H1 (cell line): ENCODE data around the gene HNRNPAB. TPM values are rescaled to one million over a fixed set of nuclear protein-coding genes. Genes with fewer than 3 reads are reported as not detected.

ENCODE experiments used
- CTCF ChIA-PET: fragments of 300-600 bp; sonication (Branson Sonifier 250); formaldehyde crosslinking; loops from one replicate; lab custom pipeline; 2021; ENCODE audit not compliant: partially characterized antibody; lab: Charles Lee
- POLR2A ChIA-PET: fragments of 300-600 bp; sonication (Branson Sonifier 250); formaldehyde crosslinking; loops from one replicate; lab custom pipeline; 2021; ENCODE audit warnings: inconsistent platforms; ENCODE audit not compliant: partially characterized antibody; lab: Charles Lee
- DNase-seq, 2 experiments: peaks; one replicate each; pipeline versions ENCODE4 v3.0.0 to v3.0.0-alpha.2; 2010 to 2022; ENCODE audit warnings: low spot score in 2 of 2, low read depth in 1 of 2, mixed read lengths in 1 of 2
- FAIRE-seq: peaks from 2 replicates; lab custom pipeline; 2011; peaks lifted over from hg19 to GRCh38; lab: Jason Lieb, UNC
- H2AFZ ChIP-seq: 2 replicates; pipeline ENCODE4 v1.8.1; 2012; ENCODE audit warnings: low read length, inconsistent platforms
- H2AK5ac ChIP-seq: 2 replicates; pipeline ENCODE4 v1.6.1; 2013; ENCODE audit warnings: low read depth, low read length
- H2BK120ac ChIP-seq: replicated peaks from 2 replicates; pipeline ENCODE3; 2013; ENCODE audit warnings: low read depth, low read length, inconsistent platforms
- H2BK12ac ChIP-seq: 2 replicates; pipeline ENCODE4 v1.6.1; 2013; ENCODE audit warnings: low read depth, low read length
- H2BK15ac ChIP-seq: 2 replicates; pipeline ENCODE4 v1.6.1; 2013; ENCODE audit warnings: low read length
- H2BK20ac ChIP-seq: 2 replicates; pipeline ENCODE4 v1.6.1; 2013; ENCODE audit warnings: low read length
- H2BK5ac ChIP-seq: 2 replicates; pipeline ENCODE4 v1.6.1; 2013; ENCODE audit warnings: low read depth, low read length
- H3K14ac ChIP-seq: 2 replicates; pipeline ENCODE4 v1.6.1; 2013; ENCODE audit warnings: inconsistent platforms; ENCODE audit not compliant: insufficient read length
- H3K18ac ChIP-seq: 2 replicates; pipeline ENCODE4 v1.6.1; 2013; ENCODE audit warnings: low read length; ENCODE audit errors: extremely low read depth
- H3K23ac ChIP-seq: 2 replicates; pipeline ENCODE4 v1.6.1; 2013; ENCODE audit warnings: inconsistent platforms; ENCODE audit not compliant: insufficient read length
- H3K23me2 ChIP-seq: 2 replicates; pipeline ENCODE4 v1.6.1; 2013; ENCODE audit warnings: low read depth, low read length
- H3K27ac ChIP-seq: 2 replicates; pipeline ENCODE4 v1.6.1; 2011; ENCODE audit warnings: low read depth, low read length, inconsistent platforms
- H3K27me3 ChIP-seq, 4 experiments: replicated peaks in 1 of 4; 1 replicate in 1 of 4; 2 replicates in 3 of 4; pipeline versions ENCODE4 v1.6.1 to v1.8.1; 2011 to 2013; ENCODE audit warnings: low read length in 3 of 4, mild to moderate bottlenecking in 3 of 4, inconsistent platforms in 2 of 4, mixed read lengths in 2 of 4, moderate library complexity in 1 of 4; ENCODE audit not compliant: control insufficient read depth in 3 of 4, insufficient read depth in 3 of 4; ENCODE audit errors: extremely low read depth in 1 of 4
- H3K36me3 ChIP-seq, 4 experiments: 2 replicates each; pipeline versions ENCODE4 v1.6.1 to v1.8.1; 2011 to 2013; ENCODE audit warnings: mild to moderate bottlenecking in 4 of 4, low read length in 3 of 4, moderate library complexity in 2 of 4, control low read depth in 1 of 4, inconsistent platforms in 1 of 4; ENCODE audit not compliant: insufficient read depth in 4 of 4, control insufficient read depth in 2 of 4
- H3K4ac ChIP-seq: replicated peaks from 2 replicates; pipeline ENCODE3; 2013; ENCODE audit warnings: low read length, low read depth, mixed read lengths, inconsistent platforms; ENCODE audit not compliant: insufficient read length
- H3K4me1 ChIP-seq, 4 experiments: replicated peaks in 1 of 4; 1 replicate in 1 of 4; 2 replicates in 3 of 4; pipeline versions ENCODE4 v1.6.1 to v1.8.1; 2011 to 2013; ENCODE audit warnings: low read length in 3 of 4, inconsistent platforms in 2 of 4, mixed read lengths in 1 of 4; ENCODE audit not compliant: insufficient read depth in 4 of 4, control insufficient read depth in 3 of 4
- H3K4me2 ChIP-seq, 2 experiments: 2 replicates each; pipeline versions ENCODE4 v1.6.1 to v1.8.1; 2011 to 2013; ENCODE audit warnings: low read depth in 2 of 2, low read length in 2 of 2, control low read depth in 1 of 2, inconsistent platforms in 1 of 2, mild to moderate bottlenecking in 1 of 2; ENCODE audit not compliant: insufficient read depth in 1 of 2
- H3K4me3 ChIP-seq, 4 experiments: fragments of 200-600, 300-600 bp in 1 of 4; sonication (generic), shearing (Covaris generic), sonication (Bioruptor Twin) in 1 of 4; 2 replicates each; pipeline versions ENCODE4 v1.5.1 to v1.8.1; 2011 to 2016; ENCODE audit warnings: low read length in 4 of 4, low read depth in 3 of 4, control low read depth in 2 of 4, inconsistent platforms in 2 of 4, mild to moderate bottlenecking in 2 of 4, mixed read lengths in 1 of 4, moderate library complexity in 1 of 4; ENCODE audit not compliant: insufficient read depth in 2 of 4; ENCODE audit errors: extremely low read depth in 1 of 4
- H3K56ac ChIP-seq: replicated peaks from 2 replicates; pipeline ENCODE3; 2013; ENCODE audit warnings: low read depth, mild to moderate bottlenecking, mixed read lengths, low read length, inconsistent platforms; ENCODE audit not compliant: insufficient read length
- H3K79me1 ChIP-seq: 2 replicates; pipeline ENCODE4 v1.6.1; 2013; ENCODE audit warnings: low read depth, low read length, control low read depth
- H3K79me2 ChIP-seq, 2 experiments: 2 replicates each; pipeline versions ENCODE4 v1.6.1 to v1.8.1; 2012 to 2013; ENCODE audit warnings: low read length in 2 of 2, mild to moderate bottlenecking in 2 of 2, inconsistent platforms in 1 of 2; ENCODE audit not compliant: insufficient read depth in 2 of 2, control insufficient read depth in 1 of 2
- H3K9ac ChIP-seq, 4 experiments: replicated peaks in 1 of 4; 1 replicate in 1 of 4; 2 replicates in 3 of 4; pipeline versions ENCODE4 v1.6.1 to v1.8.1; 2011 to 2013; ENCODE audit warnings: low read depth in 3 of 4, low read length in 3 of 4, control low read depth in 2 of 4, mild to moderate bottlenecking in 2 of 4, moderate library complexity in 2 of 4, inconsistent platforms in 1 of 4; ENCODE audit errors: extremely low read depth in 1 of 4
- H3K9me3 ChIP-seq, 2 experiments: 2 replicates each; pipeline versions ENCODE4 v1.6.1 to v1.8.1; 2012 to 2013; ENCODE audit warnings: mild to moderate bottlenecking in 2 of 2, moderate library complexity in 2 of 2, control low read depth in 1 of 2, inconsistent platforms in 1 of 2, low read depth in 1 of 2, low read length in 1 of 2, mixed read lengths in 1 of 2; ENCODE audit not compliant: insufficient read depth in 2 of 2
- H4K20me1 ChIP-seq, 2 experiments: replicated peaks in 1 of 2; 2 replicates each; pipeline versions ENCODE3 to v1.8.1; 2011 to 2013; ENCODE audit warnings: inconsistent platforms in 2 of 2, low read length in 2 of 2, mild to moderate bottlenecking in 1 of 2; ENCODE audit not compliant: insufficient read depth in 2 of 2, control insufficient read depth in 1 of 2
- H4K5ac ChIP-seq: 2 replicates; pipeline ENCODE4 v1.6.1; 2013; ENCODE audit warnings: low read length, low read depth, mixed read lengths, inconsistent platforms; ENCODE audit not compliant: insufficient read length
- H4K8ac ChIP-seq: 2 replicates; pipeline ENCODE4 v1.8.0; 2013; ENCODE audit warnings: mild to moderate bottlenecking, moderate library complexity, low read length, inconsistent platforms; ENCODE audit not compliant: insufficient read depth; ENCODE audit errors: extremely low read depth
- H4K91ac ChIP-seq: replicated peaks from 2 replicates; pipeline ENCODE3; 2013; ENCODE audit warnings: low read length, mixed read lengths, inconsistent platforms; ENCODE audit not compliant: insufficient read length
- CBX8 ChIP-seq: fragments of 300-800, 300-1000 bp; sonication (generic); IDR thresholded peaks from 2 replicates; pipeline ENCODE4 v1.7.1; 2016; ENCODE audit warnings: low read depth, low read length, borderline replicate concordance
- E2F6 ChIP-seq: IDR thresholded peaks from 2 replicates; pipeline ENCODE4 v1.6.1; 2012; ENCODE audit warnings: inconsistent platforms
- EP300 ChIP-seq, 2 experiments: IDR thresholded peaks; 1 replicate in 1 of 2; 2 replicates in 1 of 2; pipeline ENCODE4 v1.6.1; 2011 to 2012; ENCODE audit warnings: low read depth in 2 of 2, low read length in 2 of 2, mild to moderate bottlenecking in 2 of 2, borderline replicate concordance in 1 of 2, inconsistent platforms in 1 of 2, moderate library complexity in 1 of 2
- FOSL1 ChIP-seq: IDR thresholded peaks from 2 replicates; pipeline ENCODE4 v1.6.1; 2011; ENCODE audit warnings: mild to moderate bottlenecking, low read depth, low read length, moderate library complexity; ENCODE audit not compliant: insufficient read depth
- KDM1A ChIP-seq: fragments of 200-600, 300-600 bp; sonication (generic); IDR thresholded peaks from 2 replicates; pipeline ENCODE4 v1.7.1; 2016; ENCODE audit warnings: mild to moderate bottlenecking, low read length, borderline replicate concordance
- POLR2AphosphoS5 ChIP-seq: IDR thresholded peaks from 2 replicates; pipeline ENCODE4 v1.6.1; 2011; ENCODE audit warnings: low read depth, low read length
- RBBP5 ChIP-seq: IDR thresholded peaks from 2 replicates; pipeline ENCODE4 v1.7.1; 2012; ENCODE audit warnings: low read depth, mild to moderate bottlenecking, inconsistent platforms, low read length, moderate library complexity, borderline replicate concordance
- SIX5 ChIP-seq: IDR thresholded peaks from 2 replicates; pipeline ENCODE4 v1.6.1; 2011; ENCODE audit warnings: mild to moderate bottlenecking, low read depth, low read length
- SP2 ChIP-seq: IDR thresholded peaks from 2 replicates; pipeline ENCODE4 v1.6.1; 2012; ENCODE audit warnings: mild to moderate bottlenecking, low read length, inconsistent platforms
- SUZ12 ChIP-seq: fragments of 200-600 bp; sonication (generic); IDR thresholded peaks from 2 replicates; pipeline ENCODE4 v1.6.1; 2012; ENCODE audit warnings: mild to moderate bottlenecking, inconsistent platforms, low read length, moderate library complexity, mixed read lengths
- TAF1 ChIP-seq: IDR thresholded peaks from 2 replicates; pipeline ENCODE4 v1.6.1; 2011; ENCODE audit warnings: mild to moderate bottlenecking, low read depth, low read length
- WGBS, 2 experiments: shearing (Covaris generic) in 1 of 2; methylation state at CpG; one replicate each; pipeline versions ENCODE4 v1.1.6 to v1.1.7; 2013 to 2015; ENCODE audit warnings: low lambda C conversion rate in 2 of 2, mixed read lengths in 2 of 2, inconsistent platforms in 1 of 2, low coverage in 1 of 2, missing lambda C conversion rate in 1 of 2; ENCODE audit not compliant: insufficient replicate concordance in 2 of 2, insufficient coverage in 1 of 2, insufficient read length in 1 of 2; ENCODE audit errors: extremely low coverage in 1 of 2, missing lambda C conversion rate in 1 of 2; 5-methylcytosine and 5-hydroxymethylcytosine counted together
- polyA plus RNA-seq, 7 experiments: library from polyadenylated mRNA; depleted of rRNA in 3 of 7; stranded (reverse) in 5 of 7; unstranded in 2 of 7; fragments of >200 nt in 5 of 7; fragments of 200-250 nt in 2 of 7; gene quantifications; 1 replicate in 5 of 7; 2 replicates in 1 of 7; 4 replicates in 1 of 7; pipeline versions ENCODE4 v1.2.1 to v1.2.3, GENCODE V29; 2011 to 2013; ENCODE audit warnings: missing spikeins in 2 of 7, mixed read lengths in 2 of 7
- total RNA-seq: library from RNA; stranded (reverse); fragmentation: NEBNext Ultra II Directional; extraction: Animal tissue kit (Norgen Biotek cat#: 25700); gene quantifications from 2 replicates; pipeline ENCODE4 v1.2.1, GENCODE V29; 2021

Gene HNRNPAB
- total and polyA plus RNA-seq, 2 of the 8 experiments (the other 6 are each of a cell fraction or from before 2014, with no cell fraction given): 373 to 563 TPM

- ChIA-PET CTCF (interaction anchor here (0.8 to 2.9 kb wide), 8 partner anchors 9 to 59 kb away, joined by 3 to 16 read pairs (median 3); partner anchors contain the start of gene NHP2), POLR2A (interaction anchor here (2.3 to 38.5 kb wide), 4 partner anchors 3 to 47 kb away, joined by 6 to 985 read pairs (median 498); partner anchors contain the start of genes GMCL2, HNRNPAB and NHP2)
- Histone ChIP-seq H3K56ac (no peak overlapping the region), H2BK15ac (no peak overlapping the region), H2BK120ac (no peak overlapping the region), H4K5ac (no peak overlapping the region), H3K36me3 (no peaks in the 10 kb centered on the region), H3K9ac (no peak overlapping the region), H3K23ac (no peak overlapping the region), H2BK12ac (no peak overlapping the region), H3K4ac (no peak overlapping the region), H4K91ac (no peak overlapping the region), H3K9me3 (no peaks in the 10 kb centered on the region), H2AK5ac (no peak overlapping the region), H3K79me1 (no peaks in the 10 kb centered on the region), H3K79me2 (peaks cover 4 to 5% of the 10 kb centered on the region in 2 experiments; a peak in 3 of 4 replicates), H4K20me1 (no peaks in the 10 kb centered on the region), H2BK20ac (peak overlapping the region; percentile 61; the same call in 1 of the 2 replicates), H3K18ac (no peak overlapping the region), H3K14ac (no peak overlapping the region), H2AFZ (no peak overlapping the region), H3K4me3 (no peak overlapping the region), H3K27ac (no peak overlapping the region), H2BK5ac (no peak overlapping the region), H3K4me1 (peaks cover 0 to 1% (median under 1%) of the 10 kb centered on the region in 4 experiments; a peak in 3 of 7 replicates), H4K8ac (no peak overlapping the region), H3K4me2 (no peak overlapping the region), H3K27me3 (no peaks in the 10 kb centered on the region), H3K23me2 (0 out of 2 replicates have a peak, but pooled peaks cover 2% of the 10 kb centered on the region)
- no peak for FAIRE-seq
- no peak for DNase-seq
- WGBS, 2 experiments: 93% methylated on average over 12 of the region's 12 CpGs; no CpG with 5 or more reads in 1 of the 2 experiments
- TF ChIP-seq POLR2AphosphoS5 (no peak), E2F6 (no peak), CBX8 (no peak), RBBP5 (no peak), FOSL1 (no peak), SUZ12 (no peak), SP2 (no peak), EP300 (IDR thresholded peaks at IDR 0.05; ENCODE audit: borderline replicate concordance in 1 of 2, low read depth in 2 of 2, low read length in 2 of 2) (no peak), TAF1 (no peak), KDM1A (no peak), SIX5 (no peak)
Observed at GRCh38 chr5:178199581-178200434, 4.5 kb upstream of the HNRNPAB start.
